GM23338 (cell line): ENCODE measurements around the gene TMEM219. TPM values are rescaled to one million over a fixed set of nuclear protein-coding genes. Genes with fewer than 3 reads are reported as not detected.

ENCODE experiments used
- ATAC-seq: fragments of 200-7000 bp; cut with Tn5 transposase; 3 replicates; pipeline ENCODE4 v1.9.1; 2020
- DNase-seq: peaks from one replicate; pipeline ENCODE4 v3.0.0-alpha.2; 2015; ENCODE audit warnings: low spot score
- H2AFZ ChIP-seq: fragments of 200-600 bp; sonication (generic); 2 replicates; pipeline ENCODE4 v1.8.0; 2016; ENCODE audit warnings: antibody characterized with exemption, mild to moderate bottlenecking, moderate library complexity
- H3F3A ChIP-seq: fragments of 200-600 bp; sonication (generic); replicated peaks from 2 replicates; pipeline ENCODE4 v1.8.0; 2017; ENCODE audit warnings: antibody characterized with exemption, mixed run types, low read depth
- H3K27ac ChIP-seq: fragments of 200-600 bp; sonication (generic); 2 replicates; pipeline ENCODE4 v1.6.1; 2016; ENCODE audit warnings: low read depth
- H3K27me3 ChIP-seq: fragments of 200-600 bp; sonication (generic); 2 replicates; pipeline ENCODE4 v1.8.0; 2016; ENCODE audit warnings: mild to moderate bottlenecking, mixed run types, moderate library complexity; ENCODE audit not compliant: insufficient read depth
- H3K36me3 ChIP-seq: fragments of 200-600 bp; sonication (generic); 2 replicates; pipeline ENCODE4 v1.8.0; 2016; ENCODE audit warnings: mild to moderate bottlenecking; ENCODE audit not compliant: insufficient read depth
- H3K4me1 ChIP-seq: fragments of 200-600 bp; sonication (generic); 2 replicates; pipeline ENCODE4 v1.8.0; 2016; ENCODE audit warnings: mild to moderate bottlenecking, moderate library complexity; ENCODE audit not compliant: insufficient read depth
- H3K4me2 ChIP-seq: fragments of 200-600 bp; sonication (generic); 2 replicates; pipeline ENCODE4 v1.7.1; 2017; ENCODE audit warnings: mixed run types
- H3K4me3 ChIP-seq: fragments of 200-600 bp; sonication (generic); 2 replicates; pipeline ENCODE4 v1.6.1; 2016; ENCODE audit warnings: mixed run types
- H3K79me2 ChIP-seq: fragments of 200-600 bp; sonication (generic); replicated peaks from 2 replicates; pipeline ENCODE4 v1.8.0; 2017; ENCODE audit warnings: mild to moderate bottlenecking; ENCODE audit not compliant: insufficient read depth
- H3K9me2 ChIP-seq: fragments of 200-600 bp; sonication (generic); 2 replicates; pipeline ENCODE4 v1.8.0; 2017; ENCODE audit not compliant: insufficient read depth
- H4K20me1 ChIP-seq: fragments of 200-600 bp; sonication (generic); replicated peaks from 2 replicates; pipeline ENCODE4 v1.8.0; 2017; ENCODE audit warnings: mild to moderate bottlenecking; ENCODE audit not compliant: insufficient read depth
- H3K27ac Mint-ChIP-seq: 2 replicates; pipeline ENCODE4 v1.8.0; 2020; ENCODE audit warnings: inconsistent platforms, mild to moderate bottlenecking, moderate library complexity, mixed read lengths
- H3K27me3 Mint-ChIP-seq: 3 replicates; pipeline ENCODE4 v1.8.0; 2022; ENCODE audit warnings: low read depth, mild to moderate bottlenecking, moderate library complexity, mixed read lengths, inconsistent platforms; ENCODE audit not compliant: insufficient read depth, poor library complexity
- H3K36me3 Mint-ChIP-seq: 3 replicates; pipeline ENCODE4 v1.8.0; 2021; ENCODE audit warnings: low read depth, mild to moderate bottlenecking, inconsistent platforms, moderate library complexity, mixed read lengths
- H3K4me1 Mint-ChIP-seq: 3 replicates; pipeline ENCODE4 v1.8.0; 2020; ENCODE audit warnings: mild to moderate bottlenecking, inconsistent platforms, mixed read lengths
- H3K4me3 Mint-ChIP-seq: 3 replicates; pipeline ENCODE4 v1.8.0; 2021; ENCODE audit warnings: moderate library complexity, mild to moderate bottlenecking, inconsistent platforms, mixed read lengths
- H3K9me3 Mint-ChIP-seq: 3 replicates; pipeline ENCODE4 v1.8.0; 2020; ENCODE audit warnings: moderate library complexity, mild to moderate bottlenecking, inconsistent platforms, mixed read lengths
- CREB1 ChIP-seq: fragments of 250-450 bp; sonication (Bioruptor Pico); IDR thresholded peaks from 2 replicates; pipeline ENCODE4 v1.5.0; 2020; ENCODE audit warnings: low read depth, mild to moderate bottlenecking, moderate library complexity
- EZH2 ChIP-seq: fragments of 200-600 bp; sonication (generic); IDR thresholded peaks from one replicate; pipeline ENCODE4 v1.8.0; 2017; ENCODE audit warnings: antibody characterized with exemption, mild to moderate bottlenecking, low read depth; ENCODE audit not compliant: unreplicated experiment
- EZH2phosphoT487 ChIP-seq: fragments of 200-600 bp; sonication (generic); IDR thresholded peaks from one replicate; pipeline ENCODE4 v1.8.1; 2018; ENCODE audit warnings: antibody characterized with exemption; ENCODE audit not compliant: unreplicated experiment
- POLR2AphosphoS5 ChIP-seq: IDR thresholded peaks from 2 replicates; pipeline ENCODE4 v1.6.1; 2016; ENCODE audit warnings: antibody characterized with exemption, low read depth
- REST ChIP-seq: IDR thresholded peaks from one replicate; pipeline ENCODE4 v1.6.1; 2018; ENCODE audit warnings: antibody characterized with exemption; ENCODE audit not compliant: unreplicated experiment
- STAT1 ChIP-seq: IDR thresholded peaks from one replicate; pipeline ENCODE4 v1.6.1; 2016; ENCODE audit warnings: antibody characterized with exemption; ENCODE audit not compliant: unreplicated experiment
- ZNF114 ChIP-seq: fragments of 250-450 bp; sonication (Bioruptor Pico); IDR thresholded peaks from 2 replicates; pipeline ENCODE4 v1.5.0; 2020; ENCODE audit warnings: mild to moderate bottlenecking, moderate library complexity
- ZNF331 ChIP-seq: fragments of 250-450 bp; sonication (Bioruptor Pico); IDR thresholded peaks from 2 replicates; pipeline ENCODE4 v1.5.0; 2020; ENCODE audit warnings: low read depth, mild to moderate bottlenecking, moderate library complexity
- ZNF462 ChIP-seq: fragments of 250-450 bp; sonication (Bioruptor Pico); IDR thresholded peaks from 2 replicates; pipeline ENCODE4 v1.5.0; 2020; ENCODE audit warnings: mild to moderate bottlenecking, moderate library complexity
- polyA plus RNA-seq: library from polyadenylated mRNA; unstranded; fragments of >200 nt; fragmentation: Nextera tagmentation; extraction: Ambion mirVana; gene quantifications from 2 replicates; pipeline ENCODE4 v1.2.1, GENCODE V29; 2016
- total RNA-seq: library from RNA; depleted of rRNA; stranded (reverse); fragments of >200 nt; shearing (Covaris generic); gene quantifications from 2 replicates; pipeline ENCODE4 v1.2.3, GENCODE V29; 2014

TMEM219 gene
- total and polyA plus RNA-seq, 2 experiments from 2014 or later, result 50.0 to 82.3 TPM

GRCh38 chr16:30003670-30004423 is 42.0 kb downstream of the TMEM219 start (continued):
- TF ChIP-seq ZNF462 (CRISPR knock-in tag), result no peak
- TF ChIP-seq EZH2phosphoT487, result no peak
- no peak for TF ChIP-seq CREB1 (CRISPR knock-in tag)
- no peak for TF ChIP-seq STAT1
- no peak for TF ChIP-seq ZNF114
- TF ChIP-seq POLR2AphosphoS5, result no peak
- TF ChIP-seq EZH2, result no peak
- TF ChIP-seq ZNF331 (CRISPR knock-in tag), result no peak

GRCh38 chr16:30004424-30004776 is 42.5 kb downstream of the TMEM219 start:
- H3K36me3 Mint-ChIP-seq, result peaks cover 13% of the 10 kb centered on the region; the same call in 2 of the 3 replicates
- Histone ChIP-seq H3K9me2 (no peaks in the 10 kb centered on the region), H2AFZ (no peak overlapping the region), H3K36me3 (no peaks in the 10 kb centered on the region), H3K79me2 (no peaks in the 10 kb centered on the region), H3K27me3 (peaks cover 4% of the 10 kb centered on the region; the same call in 1 of the 2 replicates), H4K20me1 (peaks cover 4% of the 10 kb centered on the region; the same call in 1 of the 2 replicates), H3K4me2 (no peak overlapping the region), H3K4me3 (no peak overlapping the region), H3F3A (no peaks in the 10 kb centered on the region), H3K4me1 (peaks cover 22% of the 10 kb centered on the region), H3K27ac (no peak overlapping the region)
- peaks cover 49% of the 10 kb centered on the region for H3K4me1 Mint-ChIP-seq
- no peak overlapping the region for H3K27ac Mint-ChIP-seq
- peaks cover 20% of the 10 kb centered on the region for H3K27me3 Mint-ChIP-seq
- peak; percentile 30 for DNase-seq
- H3K4me3 Mint-ChIP-seq, result no peak overlapping the region
- H3K9me3 Mint-ChIP-seq, result no peaks in the 10 kb centered on the region
- no peak for ATAC-seq
- TF ChIP-seq REST (no peak), EZH2phosphoT487 (no peak), CREB1 (CRISPR knock-in tag) (no peak)
